Chondrocyte (in vitro differentiated cells): ENCODE measurements around the gene KRT23. TPM values are rescaled to one million over a fixed set of nuclear protein-coding genes. Genes with fewer than 3 reads are reported as not detected.

Experiments
- DNase-seq: peaks from one replicate; pipeline ENCODE4 v3.0.0; 2021; ENCODE audit warnings: mixed read lengths, low spot score
- H3K27ac Mint-ChIP-seq: one replicate; pipeline ENCODE4 v1.8.0; 2021; ENCODE audit warnings: mild to moderate bottlenecking, moderate library complexity, mixed read lengths; ENCODE audit not compliant: unreplicated experiment
- H3K27me3 Mint-ChIP-seq: 2 replicates; pipeline ENCODE4 v1.8.0; 2021; ENCODE audit warnings: low read depth, mixed read lengths
- H3K36me3 Mint-ChIP-seq: 2 replicates; pipeline ENCODE4 v1.8.0; 2021; ENCODE audit warnings: low read depth, mixed read lengths
- H3K4me1 Mint-ChIP-seq: 2 replicates; pipeline ENCODE4 v1.8.0; 2021; ENCODE audit warnings: low read depth, mild to moderate bottlenecking, mixed read lengths
- H3K4me3 Mint-ChIP-seq: one replicate; pipeline ENCODE4 v1.8.0; 2021; ENCODE audit warnings: mild to moderate bottlenecking, moderate library complexity, mixed read lengths; ENCODE audit not compliant: unreplicated experiment
- H3K9me3 Mint-ChIP-seq: 2 replicates; pipeline ENCODE4 v1.8.0; 2021; ENCODE audit warnings: low read depth, mixed read lengths
- CTCF ChIP-seq: fragments of 200-600 bp; sonication (generic); IDR thresholded peaks from 2 replicates; pipeline ENCODE4 v1.5.0; 2021; ENCODE audit warnings: antibody characterized with exemption, mild to moderate bottlenecking, moderate library complexity
- long read RNA-seq: library from polyadenylated mRNA; stranded (forward); transcript quantifications from one replicate; pipeline ENCODE4 v2.0.0, GENCODE V29; 2021
- total RNA-seq: library from RNA; stranded (reverse); gene quantifications from 3 replicates; pipeline ENCODE4 v1.2.1, GENCODE V29; 2021

KRT23 gene
- not detected in 3 replicates for total RNA-seq
- long read RNA-seq, result 0 reads

DNA sequence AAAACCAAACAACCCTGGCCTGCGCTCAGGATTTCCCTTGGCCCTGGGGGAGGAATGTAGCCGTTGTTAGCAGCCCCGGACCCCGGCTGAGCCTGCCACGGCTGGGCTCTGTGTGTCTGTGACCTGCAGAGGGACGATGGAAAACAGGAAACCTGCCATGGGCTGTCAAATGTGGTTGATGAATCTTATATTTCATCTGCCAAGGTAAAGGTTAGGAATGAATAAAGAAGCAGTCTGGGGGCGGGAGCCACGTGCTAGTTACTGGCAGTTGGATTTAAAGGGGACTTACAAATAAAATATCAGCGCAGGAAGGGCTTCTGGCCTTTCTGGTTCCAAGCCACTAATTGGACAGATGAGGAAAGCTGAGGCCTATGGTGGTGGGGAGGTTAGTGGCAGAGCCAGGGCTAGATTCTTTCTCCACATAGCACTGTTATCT lies at the start of gene KRT23:
Gene KRT23 (minus strand): TSS at position 263 of the 436 bp plus-strand sequence. CDS start 1,043 bp downstream, outside the sequence.
- peaks cover 5% of the 10 kb centered on the region for H3K4me1 Mint-ChIP-seq
- no peaks in the 10 kb centered on the region for H3K9me3 Mint-ChIP-seq
- no peaks in the 10 kb centered on the region for H3K36me3 Mint-ChIP-seq
- no peaks in the 10 kb centered on the region for H3K27me3 Mint-ChIP-seq
- H3K27ac Mint-ChIP-seq, result no peak within 1 kb of the TSS
- no peak for DNase-seq
- H3K4me3 Mint-ChIP-seq, result no peak within 1 kb of the TSS
- no peak for TF ChIP-seq CTCF

DNA sequence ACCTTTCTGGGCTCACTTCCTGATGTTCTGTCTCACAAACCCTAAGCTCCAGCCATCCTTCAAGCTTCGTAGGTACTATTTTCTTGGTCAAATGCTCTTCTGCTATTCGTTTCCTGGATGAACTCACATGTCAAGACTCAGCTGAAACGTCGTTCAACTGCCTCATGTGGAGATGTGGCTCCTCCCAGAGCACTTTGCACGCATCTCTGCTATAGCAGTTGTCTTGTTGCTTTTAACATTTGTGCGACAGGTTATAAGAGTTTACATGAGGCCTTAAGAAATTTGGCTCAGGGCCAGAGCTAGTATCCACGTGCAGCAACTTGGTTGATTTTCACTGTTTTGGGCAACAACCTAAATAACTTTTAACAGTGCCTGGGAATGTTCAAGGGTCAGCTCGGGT lies 49.5 kb upstream of the KRT23 start:
- H3K9me3 Mint-ChIP-seq, result no peaks in the 10 kb centered on the region
- DNase-seq, result no peak
- no peak for TF ChIP-seq CTCF
- peaks cover 4% of the 10 kb centered on the region for H3K27me3 Mint-ChIP-seq
- no peak overlapping the region for H3K4me3 Mint-ChIP-seq
- H3K4me1 Mint-ChIP-seq, result no peaks in the 10 kb centered on the region
- H3K36me3 Mint-ChIP-seq, result no peaks in the 10 kb centered on the region
- H3K27ac Mint-ChIP-seq, result no peak overlapping the region

GRCh38 chr17:40984226-40984625 lies 46.8 kb upstream of the KRT23 start, which contains the start of gene KRT40:
TSS of gene KRT40 (minus strand) at chr17:40984326. CDS start at chr17:40984273, 53 bp downstream.
- TF ChIP-seq CTCF, result no peak
- Mint-ChIP-seq H3K4me1 (peaks cover 12% of the 10 kb centered on the region), H3K36me3 (no peaks in the 10 kb centered on the region)

DNA sequence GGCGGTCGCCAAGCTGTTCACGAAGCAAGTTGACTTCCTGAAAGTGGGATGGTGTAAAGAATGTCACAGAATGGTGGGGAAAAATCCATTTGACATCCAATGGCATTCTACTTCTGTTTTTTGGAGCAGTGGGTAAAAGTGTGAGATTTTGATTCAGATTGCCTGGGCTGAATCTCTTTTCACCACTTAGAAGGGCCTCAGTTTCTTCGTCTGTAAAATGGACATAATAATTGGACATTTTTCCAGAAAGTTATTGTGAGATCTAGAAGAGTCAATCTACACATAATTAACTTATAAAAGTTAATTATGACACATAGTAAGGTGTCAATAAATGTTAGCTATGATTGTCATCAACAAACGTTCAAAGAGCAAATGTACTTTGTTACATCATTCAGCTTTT lies 43.7 kb upstream of the KRT23 start:
- Mint-ChIP-seq H3K4me1 (peaks cover 20% of the 10 kb centered on the region), H3K27me3 (peaks cover 2% of the 10 kb centered on the region), H3K36me3 (no peaks in the 10 kb centered on the region), H3K27ac (no peak overlapping the region), H3K9me3 (no peaks in the 10 kb centered on the region), H3K4me3 (peak overlapping the region; percentile 22)
- TF ChIP-seq CTCF, result no peak
- no peak for DNase-seq

More at GRCh38 chr17:40984226-40984625, 46.8 kb upstream of the KRT23 start, which contains the start of gene KRT40:
- Mint-ChIP-seq H3K27me3 (peaks cover 4% of the 10 kb centered on the region), H3K27ac (no peak within 1 kb of the TSS), H3K9me3 (no peaks in the 10 kb centered on the region), H3K4me3 (no peak within 1 kb of the TSS)
- no peak for DNase-seq

- Mint-ChIP-seq H3K36me3 (no peaks in the 10 kb centered on the region), H3K27ac (peak overlapping the region; percentile 46), H3K4me3 (no peak overlapping the region), H3K4me1 (peaks cover 20% of the 10 kb centered on the region), H3K27me3 (peaks cover 2% of the 10 kb centered on the region), H3K9me3 (no peaks in the 10 kb centered on the region)
- no peak for TF ChIP-seq CTCF
- DNase-seq, result no peak
Measured at GRCh38 chr17:40980596-40980995, 43.1 kb upstream of the KRT23 start.
